GM12878 (cell line): Measurements from ENCODE around the gene SIGLEC14. TPM values are rescaled to one million over a fixed set of nuclear protein-coding genes. Genes with fewer than 3 reads are reported as not detected.

Experiments used
- ATF7 ChIP-seq: fragments of 450-650 bp; IDR thresholded peaks from 2 replicates; pipeline ENCODE4 v1.6.1; 2016; ENCODE audit warnings: low read depth, mild to moderate bottlenecking
- BACH1 ChIP-seq: fragments of 450-650 bp; IDR thresholded peaks from 2 replicates; pipeline ENCODE4 v1.6.1; 2017; ENCODE audit warnings: mild to moderate bottlenecking, borderline replicate concordance
- CHD2 ChIP-seq: IDR thresholded peaks from 2 replicates; pipeline ENCODE4 v1.6.1; 2011; ENCODE audit warnings: low read depth, low read length, improper control_type of control experiment, borderline replicate concordance
- CREB1 ChIP-seq: IDR thresholded peaks from 2 replicates; pipeline ENCODE4 v1.6.1; 2012; ENCODE audit warnings: low read depth, mild to moderate bottlenecking, inconsistent platforms
- EGR1 ChIP-seq, 2 experiments: IDR thresholded peaks; 1 replicate in 1 of 2; 2 replicates in 1 of 2; pipeline ENCODE4 v1.6.1; 2011 to 2012; ENCODE audit warnings: low read depth in 2 of 2, low read length in 2 of 2, borderline replicate concordance in 1 of 2, mild to moderate bottlenecking in 1 of 2, moderate library complexity in 1 of 2
- ELK1 ChIP-seq: IDR thresholded peaks from 2 replicates; pipeline ENCODE4 v1.6.1; 2012; ENCODE audit warnings: low read depth, low read length, improper control_type of control experiment
- IKZF1 ChIP-seq: fragments of 450-650 bp; conservative IDR thresholded peaks from 2 replicates; pipeline ENCODE4 v1.6.1; 2017; ENCODE audit warnings: antibody characterized with exemption, mild to moderate bottlenecking
- MLLT1 ChIP-seq: fragments of 450-650 bp; IDR thresholded peaks from 2 replicates; pipeline ENCODE4 v1.6.1; 2016; ENCODE audit warnings: mild to moderate bottlenecking
- MXI1 ChIP-seq: fragments of 150-350 bp; IDR thresholded peaks from 2 replicates; pipeline ENCODE4 v1.6.1; 2011; ENCODE audit warnings: low read depth, mild to moderate bottlenecking, inconsistent platforms, low read length, improper control_type of control experiment
- NBN ChIP-seq: fragments of 450-650 bp; IDR thresholded peaks from 2 replicates; pipeline ENCODE4 v1.6.1; 2016
- NFYA ChIP-seq: IDR thresholded peaks from 2 replicates; pipeline ENCODE4 v1.6.1; 2011; ENCODE audit warnings: low read depth, mild to moderate bottlenecking, low read length, improper control_type of control experiment, borderline replicate concordance
- NR2C1 ChIP-seq: fragments of 450-650 bp; IDR thresholded peaks from 2 replicates; pipeline ENCODE4 v1.6.1; 2017; ENCODE audit warnings: antibody characterized with exemption, mild to moderate bottlenecking, moderate library complexity
- NR2F1 ChIP-seq: fragments of 450-650 bp; conservative IDR thresholded peaks from 2 replicates; pipeline ENCODE4 v1.6.1; 2017; ENCODE audit warnings: mild to moderate bottlenecking
- PAX5 ChIP-seq: IDR thresholded peaks from 2 replicates; pipeline ENCODE4 v1.6.1; 2011; ENCODE audit warnings: low read depth, low read length, borderline replicate concordance
- PKNOX1 ChIP-seq: fragments of 450-650 bp; IDR thresholded peaks from 2 replicates; pipeline ENCODE4 v1.6.1; 2016; ENCODE audit warnings: mild to moderate bottlenecking
- POLR2A ChIP-seq: IDR thresholded peaks from 2 replicates; pipeline ENCODE4 v1.6.1; 2011; ENCODE audit warnings: low read depth, mild to moderate bottlenecking, low read length
- RB1 ChIP-seq: fragments of 450-650 bp; formaldehyde crosslinking; IDR thresholded peaks from 2 replicates; pipeline ENCODE4 v1.6.1; 2017; ENCODE audit warnings: mild to moderate bottlenecking, borderline replicate concordance
- RELA ChIP-seq: fragments of 450-650 bp; IDR thresholded peaks from 2 replicates; pipeline ENCODE4 v1.8.0; 2014; ENCODE audit warnings: borderline replicate concordance; ENCODE audit not compliant: partially characterized antibody
- RFX5 ChIP-seq: IDR thresholded peaks from 2 replicates; pipeline ENCODE4 v1.6.1; 2011; ENCODE audit warnings: low read depth, low read length, improper control_type of control experiment
- SIX5 ChIP-seq: IDR thresholded peaks from 2 replicates; pipeline ENCODE4 v1.6.1; 2011; ENCODE audit warnings: mild to moderate bottlenecking, low read depth, low read length, moderate library complexity; ENCODE audit not compliant: severe bottlenecking
- SP1 ChIP-seq: IDR thresholded peaks from one replicate; pipeline ENCODE4 v1.6.1; 2011; ENCODE audit warnings: low read depth, low read length
- SPI1 ChIP-seq: IDR thresholded peaks from 2 replicates; pipeline ENCODE4 v1.6.1; 2011; ENCODE audit warnings: low read depth, mild to moderate bottlenecking, low read length, moderate library complexity, borderline replicate concordance; ENCODE audit not compliant: insufficient read depth
- SREBF1 ChIP-seq: IDR thresholded peaks from 2 replicates; pipeline ENCODE4 v1.6.1; 2012; ENCODE audit warnings: mild to moderate bottlenecking, low read length
- SRF ChIP-seq, 2 experiments: IDR thresholded peaks; 2 replicates each; pipeline ENCODE4 v1.6.1; 2011; ENCODE audit warnings: low read depth in 2 of 2, low read length in 2 of 2, mild to moderate bottlenecking in 1 of 2, moderate library complexity in 1 of 2
- TARDBP ChIP-seq: IDR thresholded peaks from 2 replicates; pipeline ENCODE4 v1.6.1; 2016; ENCODE audit warnings: borderline replicate concordance
- TCF12 ChIP-seq: IDR thresholded peaks from 2 replicates; pipeline ENCODE4 v1.6.1; 2011; ENCODE audit warnings: low read depth, mild to moderate bottlenecking, low read length
- YY1 ChIP-seq: IDR thresholded peaks from 2 replicates; pipeline ENCODE4 v1.6.1; 2011; ENCODE audit warnings: low read depth, mild to moderate bottlenecking, low read length
- polyA plus RNA-seq, 11 experiments: library from polyadenylated mRNA; depleted of rRNA in 4 of 11; unstranded in 6 of 11; stranded (reverse) in 5 of 11; fragments of >200 nt; fragmentation: Nextera tagmentation in 4 of 11; fragmentation: Illumina TruSeq in 1 of 11; extraction: Ambion mirVana in 4 of 11; extraction: Trizol in 1 of 11; gene quantifications; 1 replicate in 1 of 11; 2 replicates in 10 of 11; pipeline versions ENCODE4 v1.2.1 to v1.2.3, GENCODE V29; 2011 to 2016; ENCODE audit warnings: inconsistent platforms in 2 of 11, missing spikeins in 2 of 11, low read depth in 1 of 11
- total RNA-seq, 4 experiments: library from RNA; depleted of rRNA in 3 of 4; stranded (reverse); fragments of >200 nt in 3 of 4; fragmentation: Illumina TruSeq in 1 of 4; extraction: Trizol in 1 of 4; gene quantifications; 2 replicates each; pipeline versions ENCODE4 v1.2.1 to v1.2.3, GENCODE V29; 2013 to 2021

SIGLEC14 gene
- total and polyA plus RNA-seq, 10 of the 15 experiments (the other 5 are each of a cell fraction or from before 2014, with no cell fraction given): 0.57 to 8.4 (median 4.6) TPM

GRCh38 chr19:51593969-51594773, 52.5 kb downstream of the SIGLEC14 start (continued):
- 0 out of 2 replicates have a peak, but pooled peaks have one; percentile 17 for TF ChIP-seq NBN
- no peak for TF ChIP-seq RFX5
- peak; percentile 48; the same call in 1 of the 2 replicates for TF ChIP-seq MXI1
- peak; percentile 93 for TF ChIP-seq CREB1
- peak; percentile 55; the same call in 1 of the 2 replicates for TF ChIP-seq NR2C1
- peak in 1 of 2 experiments; percentile 4; a peak in 1 of 4 replicates for TF ChIP-seq SRF (IDR thresholded peaks at IDR 0.05; ENCODE audit: low read depth in 2 of 2, low read length in 2 of 2)
- TF ChIP-seq SP1: peak; percentile 53
- peak; percentile 70 for TF ChIP-seq RELA
- 0 out of 2 replicates have a peak, but pooled peaks have one; percentile 34 for TF ChIP-seq BACH1
- TF ChIP-seq YY1: peak; percentile 87
- TF ChIP-seq NR2F1: no peak
- TF ChIP-seq IKZF1: peak; percentile 100
- 0 out of 2 replicates have a peak, but pooled peaks have one; percentile 23 for TF ChIP-seq TCF12
- peak; percentile 98 for TF ChIP-seq SIX5
- peak; percentile 89 for TF ChIP-seq CHD2
- TF ChIP-seq TARDBP: peak; percentile 93
- peak; percentile 56; the same call in 1 of the 2 replicates for TF ChIP-seq ELK1
- TF ChIP-seq EGR1 (IDR thresholded peaks at IDR 0.05; ENCODE audit: borderline replicate concordance in 1 of 2, low read depth in 2 of 2, low read length in 2 of 2): peak; percentile 49 to 60; a peak in 2 of 3 replicates
- peak; percentile 31; the same call in 1 of the 2 replicates for TF ChIP-seq PKNOX1
- no peak; the same call in 1 of the 2 replicates for TF ChIP-seq PAX5
- TF ChIP-seq POLR2A: peak; percentile 56; the same call in 1 of the 2 replicates
- 0 out of 2 replicates have a peak, but pooled peaks have one; percentile 23 for TF ChIP-seq RB1
- peak; percentile 15; the same call in 1 of the 2 replicates for TF ChIP-seq ATF7
- no peak for TF ChIP-seq NFYA
- TF ChIP-seq SPI1: no peak
- TF ChIP-seq MLLT1: 0 out of 2 replicates have a peak, but pooled peaks have one; percentile 22
- peak; percentile 86 for TF ChIP-seq SREBF1
